GM18511 (cell line): ENCODE results near the gene MYO7B.
"Not testable (repeated sequence)": the region's sequence is repeated elsewhere in the genome, so short reads cannot be mapped to it uniquely, and the experiment has no call there.

Experiments used
- ATAC-seq: cut with Tn5 transposase; IDR thresholded peaks from one replicate; pipeline ENCODE4 v1.9.1; 2021; ENCODE audit warnings: mild to moderate bottlenecking, moderate library complexity; ENCODE audit not compliant: unreplicated experiment

The MYO7B gene

DNA sequence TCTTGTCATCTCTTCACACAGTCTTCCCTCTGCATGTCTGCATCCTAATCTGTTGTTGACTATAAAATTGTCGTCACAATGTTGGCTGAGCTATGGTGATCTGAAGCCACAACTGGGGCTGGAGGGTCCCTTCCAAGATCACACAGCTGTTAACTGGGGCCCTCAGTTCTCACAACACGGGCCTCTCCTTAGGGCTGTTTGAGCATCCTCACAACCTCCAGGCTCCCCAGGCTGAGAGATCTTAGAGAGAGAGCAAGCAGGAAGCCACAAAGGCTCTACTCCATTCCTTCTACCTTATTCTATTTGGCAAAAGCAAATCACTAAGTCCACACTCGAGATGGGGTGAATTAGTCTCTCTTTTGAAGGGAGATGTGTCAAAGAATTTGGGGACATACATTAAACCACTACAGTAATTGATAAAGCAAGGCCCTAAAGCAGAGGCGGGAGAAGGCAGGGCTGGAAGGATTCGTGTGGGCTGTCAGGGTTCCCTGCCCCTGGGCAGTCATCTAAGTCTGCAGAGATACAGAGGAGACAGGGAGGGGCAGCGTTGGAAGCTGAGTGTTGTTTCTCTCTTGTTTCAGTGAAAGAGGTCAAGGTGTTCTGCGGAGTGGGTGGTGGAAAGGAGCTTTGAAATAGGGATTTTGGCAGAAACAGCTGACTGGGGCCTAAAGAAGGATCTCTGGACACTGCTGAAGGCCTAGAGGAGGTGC, 15.9 kb downstream of the MYO7B start:
- ATAC-seq, result no peak

DNA sequence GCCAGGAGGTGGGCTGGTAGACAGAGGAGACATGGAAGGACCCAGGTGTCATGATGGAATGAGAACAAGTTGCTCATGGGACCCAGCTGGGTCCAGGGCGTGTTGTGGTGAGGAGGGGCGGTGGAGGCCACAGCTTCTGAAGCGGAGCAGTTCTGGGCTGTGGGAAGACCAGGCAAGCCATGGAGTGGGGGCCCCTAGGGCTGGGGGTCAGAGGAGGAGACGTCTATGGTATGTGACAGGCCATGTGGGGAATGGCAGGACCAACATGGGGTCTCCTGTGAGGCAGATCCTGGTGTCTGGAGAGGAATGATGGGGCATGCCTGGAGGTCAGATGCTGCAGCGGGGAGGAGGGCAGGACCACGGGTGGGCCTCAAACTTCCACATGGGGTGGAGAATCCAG, 16.9 kb downstream of the MYO7B start:
- ATAC-seq, result no peak

DNA sequence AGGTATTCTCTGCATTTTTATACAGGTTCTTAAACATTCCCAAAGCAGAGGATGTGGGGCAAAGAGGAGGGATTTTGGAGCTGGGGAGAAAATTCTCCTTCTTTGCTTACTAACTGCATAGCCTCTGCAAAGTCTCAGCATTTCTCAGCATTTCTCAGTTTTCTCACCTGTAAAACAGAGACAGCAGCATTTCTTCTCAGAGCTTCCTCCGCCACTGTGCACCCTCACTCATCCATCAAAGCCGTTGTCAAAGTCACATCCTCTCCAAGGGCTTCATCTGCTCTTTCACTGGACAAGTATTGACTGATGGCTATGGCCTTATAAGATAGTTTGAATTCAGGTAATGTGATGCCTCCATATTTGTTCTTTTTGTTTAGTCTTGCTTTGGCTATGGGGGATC, 17.4 kb downstream of the MYO7B start:
- no peak for ATAC-seq

DNA sequence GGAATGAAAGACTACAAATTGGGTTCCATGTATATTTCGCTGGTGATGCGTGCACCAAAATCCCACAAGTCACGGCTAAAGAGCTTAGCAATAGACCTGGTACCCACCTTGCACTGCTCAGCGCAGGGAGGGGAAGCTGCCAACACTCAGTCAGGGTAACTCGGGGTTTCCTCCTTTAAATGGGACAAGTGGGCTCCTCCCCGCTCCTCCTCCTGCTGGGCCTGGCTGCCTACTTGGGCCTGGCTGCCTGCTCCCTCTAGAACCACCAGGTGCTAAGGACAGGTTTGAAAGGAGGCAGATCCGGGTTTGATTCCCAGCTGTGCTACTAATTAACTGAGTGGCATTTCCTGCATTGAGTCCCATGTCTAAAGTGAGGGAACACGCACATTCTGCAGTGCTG, 23.4 kb downstream of the MYO7B start:
- no peak for ATAC-seq

DNA sequence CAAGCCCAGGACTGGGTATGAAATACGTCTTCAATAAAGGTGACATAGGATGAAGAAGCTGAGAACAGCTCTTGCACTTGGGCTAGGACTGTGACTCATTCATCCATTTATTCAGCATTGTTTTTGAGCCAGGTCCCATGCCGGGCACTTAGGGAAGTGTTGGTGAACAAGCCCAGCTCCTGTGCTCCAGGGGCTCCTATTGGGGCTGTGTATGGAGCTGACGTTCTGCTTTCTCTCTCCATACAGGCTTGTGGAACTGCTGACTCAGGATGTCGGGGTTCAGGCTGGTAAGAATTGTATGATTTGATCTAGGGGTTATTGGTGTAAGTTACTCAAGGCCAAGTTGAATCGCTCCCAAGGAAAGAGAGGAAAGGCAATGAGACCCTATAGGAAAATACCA, 24.0 kb downstream of the MYO7B start:
- no peak for ATAC-seq

DNA sequence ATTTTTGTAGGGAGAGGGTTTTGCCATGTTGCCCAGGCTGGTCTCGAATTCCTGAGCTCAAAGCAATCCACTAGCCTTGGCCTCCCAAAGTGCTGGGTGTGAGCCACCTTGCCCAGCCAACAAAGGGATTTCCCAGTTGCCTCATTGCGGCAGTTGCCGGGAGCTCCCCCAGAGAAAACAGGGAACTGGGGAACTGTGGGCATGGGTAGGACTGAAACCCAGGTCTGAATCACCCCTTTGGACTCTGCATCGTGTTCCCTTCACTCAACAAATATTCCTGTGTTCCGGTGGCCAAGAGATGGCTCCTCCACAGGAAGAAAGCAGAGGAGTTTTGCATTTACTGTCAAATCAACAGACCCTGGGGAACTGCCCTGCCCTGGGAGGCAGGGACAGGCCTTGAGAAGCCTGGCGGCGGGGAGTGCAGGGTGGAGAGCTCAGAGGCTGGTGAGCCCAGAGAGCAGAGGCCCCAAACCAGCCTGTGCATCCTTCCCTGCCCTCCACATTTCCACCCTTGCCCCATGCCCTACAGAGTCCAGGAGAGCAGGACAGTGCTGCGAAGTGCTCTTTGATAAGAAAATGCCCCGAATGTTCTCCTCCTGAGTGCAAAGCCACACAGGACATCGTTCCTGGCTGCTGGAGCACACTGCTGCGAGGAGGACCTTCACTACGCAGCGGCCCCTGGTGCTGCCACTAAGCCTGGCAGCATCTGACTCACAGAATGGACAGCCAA, 24.9 kb downstream of the MYO7B start:
- no peak for ATAC-seq

DNA sequence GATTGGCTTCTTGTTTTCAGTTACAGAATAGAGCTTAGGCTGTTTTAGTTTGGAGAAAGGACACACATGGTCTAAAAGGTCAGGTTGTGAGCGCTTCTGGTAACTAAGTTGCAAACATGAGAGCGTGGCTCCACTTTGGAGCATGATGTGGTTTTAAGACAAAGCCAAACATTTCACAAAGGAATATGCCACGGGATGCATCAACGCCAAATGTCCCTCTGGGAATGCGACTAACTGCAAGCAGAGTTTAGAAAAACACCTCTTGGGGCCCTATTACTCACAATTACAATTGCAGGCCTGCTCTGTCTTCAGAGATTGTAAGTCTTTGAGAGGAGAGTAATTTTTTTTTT, 25.4 kb downstream of the MYO7B start:
- no peak for ATAC-seq

DNA sequence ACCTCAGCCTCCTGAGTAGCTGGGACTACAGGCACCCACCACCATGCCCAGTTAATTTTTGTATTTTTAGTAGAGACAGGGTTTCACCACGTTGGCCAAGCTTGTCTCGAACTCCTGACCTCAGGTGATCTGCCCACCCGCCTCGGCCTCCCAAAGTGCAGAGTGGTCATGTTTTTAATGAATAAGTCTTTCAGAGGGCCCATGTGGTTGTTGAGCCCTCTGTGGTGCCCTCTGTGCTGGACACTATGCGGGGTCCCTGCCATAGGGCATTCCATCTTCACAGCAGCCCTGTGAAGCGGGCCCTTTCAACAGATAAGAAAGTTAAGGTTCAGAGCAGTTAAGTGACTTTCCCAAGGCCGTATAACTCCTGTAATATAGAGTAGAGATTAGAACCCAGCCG, 25.9 kb downstream of the MYO7B start:
- ATAC-seq, result no peak

DNA sequence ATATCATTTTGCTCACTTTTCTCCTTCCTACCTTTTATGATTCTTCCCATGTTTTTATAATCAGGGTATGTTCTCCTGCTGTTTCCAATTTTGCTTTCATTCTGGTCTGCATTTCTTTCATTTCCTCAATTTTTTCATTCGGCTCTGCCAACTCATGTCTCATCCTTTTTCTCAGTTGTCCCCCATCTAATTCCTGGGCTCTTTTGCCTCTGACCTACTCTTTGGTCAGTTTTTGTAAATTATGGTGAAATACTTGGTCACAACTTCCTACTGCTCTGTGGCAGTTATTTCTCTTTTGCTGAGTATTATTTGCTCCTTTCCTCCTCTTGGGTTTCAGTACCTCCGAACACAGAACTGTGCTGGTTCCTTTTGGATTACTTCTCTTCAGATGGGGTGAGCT, 27.5 kb downstream of the MYO7B start:
- ATAC-seq, result no peak

DNA sequence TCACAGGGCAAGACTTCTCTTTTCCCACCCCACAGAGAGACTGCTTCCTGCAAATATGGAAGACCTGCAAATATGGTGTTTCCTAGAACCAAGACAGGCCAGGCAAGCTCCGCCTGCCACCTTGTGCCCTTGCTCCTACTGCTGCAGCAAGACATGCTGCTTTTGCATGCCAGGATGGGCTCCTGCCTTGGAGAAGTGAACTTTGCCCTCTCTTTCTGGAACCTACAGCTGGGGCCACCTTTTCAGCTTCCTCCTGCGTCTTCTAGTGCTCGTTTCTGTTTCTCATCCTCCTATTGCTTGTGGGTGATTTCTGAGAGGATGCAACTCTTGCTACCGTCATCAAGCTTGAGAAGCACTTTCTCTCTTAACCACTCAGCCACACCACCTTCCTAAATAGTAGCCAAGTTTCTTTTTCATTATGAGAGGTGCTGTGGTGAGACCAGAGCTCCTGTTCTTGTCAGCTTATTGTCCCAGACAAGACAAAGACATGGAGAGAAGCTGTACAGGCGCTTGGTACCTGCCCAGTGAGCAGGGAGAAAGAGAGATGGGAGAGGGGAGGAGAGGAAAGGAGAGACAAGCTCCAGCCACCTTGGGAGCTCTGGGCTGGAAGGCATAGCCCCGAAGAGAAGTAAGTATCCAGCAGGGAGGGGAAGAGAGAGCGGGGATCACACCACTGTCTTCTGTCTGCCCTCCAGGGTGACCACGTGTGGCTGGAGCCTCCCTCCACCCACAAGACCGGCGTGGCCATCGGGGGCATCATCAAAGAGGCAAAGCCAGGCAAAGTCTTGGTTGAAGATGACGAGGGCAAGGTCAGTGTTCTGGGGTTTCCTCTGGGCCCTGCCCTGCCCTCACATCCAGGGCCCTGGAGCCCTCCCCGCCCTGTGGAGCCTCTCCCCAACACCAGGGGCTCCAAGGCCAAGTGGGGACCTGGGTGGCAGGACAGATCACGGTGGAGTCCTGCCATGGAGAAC, 28.3 kb downstream of the MYO7B start:
- peak; percentile 98 for ATAC-seq

DNA sequence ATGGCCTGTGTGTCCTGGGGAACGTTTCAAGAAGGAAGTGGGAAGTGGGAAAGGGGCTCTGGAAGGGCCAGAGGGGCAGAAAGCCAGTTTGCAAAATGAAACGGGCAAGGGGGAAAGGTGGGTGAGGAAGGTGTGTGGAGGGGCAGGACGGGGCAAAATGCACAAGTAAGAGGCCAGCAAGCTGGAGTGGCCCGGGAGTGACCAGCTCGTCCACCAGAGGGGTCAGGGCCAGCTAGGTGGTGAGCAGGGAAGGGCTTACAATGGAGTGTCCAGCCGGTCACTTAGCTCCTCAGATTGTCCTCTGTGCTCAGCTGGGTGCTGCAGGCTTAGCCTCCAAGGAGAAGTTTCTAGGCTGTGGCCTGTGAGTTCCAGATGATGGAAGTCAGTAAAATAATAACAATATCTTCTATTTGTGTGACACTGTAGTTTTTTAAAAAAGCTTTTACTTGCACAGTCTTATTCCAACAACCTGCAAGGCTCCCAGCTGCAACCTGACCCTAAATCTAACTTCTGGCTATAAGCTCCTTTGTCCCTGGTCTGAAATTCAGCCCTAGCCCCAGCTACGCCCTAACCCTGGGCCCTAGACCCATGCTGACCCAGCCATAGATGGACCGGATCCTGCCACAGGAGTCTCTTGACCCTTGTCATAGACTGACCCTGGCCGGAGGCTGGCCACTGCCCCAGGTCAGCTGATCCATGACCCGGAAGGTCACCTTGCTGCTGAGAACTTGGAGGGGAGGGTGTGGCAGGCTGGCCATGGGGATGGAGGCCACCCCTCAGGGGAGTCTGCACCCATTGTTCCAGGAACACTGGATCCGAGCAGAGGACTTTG, 29.2 kb downstream of the MYO7B start:
- no peak for ATAC-seq

DNA sequence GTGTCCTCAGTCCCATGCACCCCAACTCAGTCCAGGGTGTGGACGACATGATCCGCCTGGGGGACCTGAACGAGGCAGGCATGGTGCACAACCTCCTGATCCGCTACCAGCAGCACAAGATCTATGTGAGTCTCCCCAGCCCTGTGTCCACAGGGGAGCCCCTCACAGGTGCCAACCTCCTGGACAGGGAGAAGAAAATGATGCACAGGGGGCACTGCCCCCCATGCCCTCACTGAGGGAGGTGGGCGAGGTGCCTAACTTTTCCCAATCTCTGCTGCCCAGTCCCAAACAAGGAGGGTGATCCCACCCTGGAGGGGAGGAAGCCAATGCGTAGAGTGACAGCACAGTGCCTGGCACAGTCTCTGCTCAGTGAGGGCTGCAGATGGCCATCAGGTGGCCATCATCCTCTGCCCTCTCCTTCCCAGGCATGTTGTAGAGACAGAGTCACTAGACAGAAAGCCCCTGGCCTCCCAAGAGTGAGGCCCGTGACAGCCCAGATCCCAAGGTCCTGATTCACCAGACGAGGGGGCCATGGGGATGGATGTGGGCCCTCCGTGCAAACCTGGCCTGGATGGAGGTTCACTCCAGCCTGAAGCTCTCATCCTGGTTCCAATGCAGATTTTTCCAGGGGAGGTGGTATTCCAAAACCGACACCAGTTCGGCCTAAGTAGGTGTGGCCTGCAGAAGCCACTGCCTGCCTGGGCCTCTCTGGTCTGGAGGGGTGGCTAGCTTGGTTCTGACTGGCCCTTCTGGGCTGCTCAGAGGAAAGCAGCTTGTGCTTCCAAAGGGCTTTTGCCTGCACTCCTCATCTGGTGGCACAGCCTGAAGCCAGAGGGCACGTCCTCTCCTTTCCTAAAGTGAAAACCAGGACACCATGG, 30.0 kb downstream of the MYO7B start:
- no peak for ATAC-seq

DNA sequence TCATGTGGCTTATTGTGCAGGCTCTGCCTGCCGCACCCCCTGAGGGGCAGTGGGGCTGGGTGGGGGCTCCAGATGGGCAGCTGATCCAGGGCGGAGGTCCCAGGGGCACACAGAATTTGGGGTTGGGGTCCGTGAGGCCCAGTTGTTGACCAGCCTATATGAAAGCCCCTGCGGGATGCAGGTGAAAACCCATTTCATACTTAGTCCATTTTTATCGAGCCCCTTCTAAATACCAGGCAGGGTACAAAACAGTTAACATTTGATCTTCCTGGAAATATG, 30.6 kb downstream of the MYO7B start:
- no peak for ATAC-seq

DNA sequence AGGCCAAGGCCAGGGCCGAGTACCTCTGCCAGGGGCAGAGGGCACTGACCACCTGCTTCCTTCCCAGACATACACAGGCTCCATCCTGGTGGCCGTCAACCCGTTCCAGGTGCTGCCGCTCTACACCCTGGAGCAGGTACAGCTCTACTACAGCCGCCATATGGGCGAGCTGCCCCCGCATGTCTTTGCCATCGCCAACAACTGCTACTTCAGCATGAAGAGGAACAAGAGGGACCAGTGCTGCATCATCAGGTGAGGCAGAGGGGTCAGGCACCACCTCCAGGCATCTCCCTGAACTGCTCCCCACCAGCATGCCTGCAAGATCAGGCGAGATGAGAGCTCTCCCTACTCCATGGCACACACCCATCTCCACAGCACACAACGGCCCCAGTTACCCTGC, 31.1 kb downstream of the MYO7B start:
- no peak for ATAC-seq

DNA sequence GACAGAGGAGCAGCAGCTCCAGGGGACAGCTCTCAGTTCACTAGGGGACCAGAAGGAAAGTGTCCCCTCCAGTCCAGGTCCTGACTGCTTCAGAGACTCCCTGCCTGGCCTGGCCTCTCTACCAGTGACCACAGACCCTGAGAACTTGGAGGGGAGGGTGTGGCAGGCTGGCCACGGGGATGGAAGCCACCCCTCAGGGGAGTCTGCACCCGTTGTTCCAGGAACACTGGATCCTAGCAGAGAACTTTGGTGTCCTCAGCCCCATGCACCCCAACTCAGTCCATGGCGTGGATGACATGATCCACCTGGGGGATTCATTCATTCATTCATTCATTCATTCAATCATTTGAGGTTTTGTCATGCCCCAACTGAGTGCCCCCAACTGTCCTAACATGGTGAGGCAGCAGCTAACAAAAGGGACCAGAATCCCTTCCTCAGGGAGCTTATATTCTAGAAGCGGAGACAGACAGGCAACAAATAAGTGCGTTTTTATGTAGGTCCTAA, 31.9 kb downstream of the MYO7B start:
- no peak for ATAC-seq

DNA sequence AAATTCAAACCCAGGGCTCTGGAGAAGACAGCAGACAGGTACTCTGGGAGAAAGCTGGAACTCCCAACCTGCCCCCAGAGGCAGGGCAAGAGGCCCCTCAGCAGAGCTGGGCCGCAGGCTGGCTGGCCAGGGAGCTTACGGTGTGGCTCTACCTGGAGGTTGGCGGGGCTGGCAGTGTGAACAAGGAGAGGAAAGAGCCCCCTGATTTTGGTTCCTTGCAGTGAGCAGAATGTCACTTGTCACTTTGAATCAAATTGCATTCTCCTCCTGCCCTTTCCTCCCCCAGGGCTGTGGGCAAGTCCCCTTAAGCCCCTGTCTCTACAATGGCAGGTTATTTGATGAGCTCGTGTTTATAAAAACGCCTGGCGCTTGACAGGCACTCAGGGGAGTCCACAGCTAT, 32.6 kb downstream of the MYO7B start:
- ATAC-seq, result no peak

DNA sequence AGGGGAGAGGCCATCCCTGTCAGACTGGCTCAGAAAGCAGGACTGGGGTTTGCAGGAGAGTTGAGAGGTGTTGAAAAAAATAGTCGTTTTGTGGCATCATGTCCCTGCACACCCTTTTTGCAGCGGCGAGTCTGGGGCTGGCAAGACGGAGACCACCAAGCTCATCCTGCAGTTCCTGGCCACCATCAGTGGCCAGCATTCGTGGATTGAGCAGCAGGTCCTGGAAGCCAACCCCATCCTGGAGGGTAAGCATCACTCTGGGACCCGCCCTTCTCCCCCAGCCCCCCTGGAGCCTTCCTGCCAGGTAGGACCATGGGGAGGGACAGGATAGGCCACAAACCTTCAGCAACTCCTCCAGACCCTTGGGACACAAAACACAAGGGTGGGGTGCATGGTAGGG, 34.2 kb downstream of the MYO7B start:
- ATAC-seq, result no peak

DNA sequence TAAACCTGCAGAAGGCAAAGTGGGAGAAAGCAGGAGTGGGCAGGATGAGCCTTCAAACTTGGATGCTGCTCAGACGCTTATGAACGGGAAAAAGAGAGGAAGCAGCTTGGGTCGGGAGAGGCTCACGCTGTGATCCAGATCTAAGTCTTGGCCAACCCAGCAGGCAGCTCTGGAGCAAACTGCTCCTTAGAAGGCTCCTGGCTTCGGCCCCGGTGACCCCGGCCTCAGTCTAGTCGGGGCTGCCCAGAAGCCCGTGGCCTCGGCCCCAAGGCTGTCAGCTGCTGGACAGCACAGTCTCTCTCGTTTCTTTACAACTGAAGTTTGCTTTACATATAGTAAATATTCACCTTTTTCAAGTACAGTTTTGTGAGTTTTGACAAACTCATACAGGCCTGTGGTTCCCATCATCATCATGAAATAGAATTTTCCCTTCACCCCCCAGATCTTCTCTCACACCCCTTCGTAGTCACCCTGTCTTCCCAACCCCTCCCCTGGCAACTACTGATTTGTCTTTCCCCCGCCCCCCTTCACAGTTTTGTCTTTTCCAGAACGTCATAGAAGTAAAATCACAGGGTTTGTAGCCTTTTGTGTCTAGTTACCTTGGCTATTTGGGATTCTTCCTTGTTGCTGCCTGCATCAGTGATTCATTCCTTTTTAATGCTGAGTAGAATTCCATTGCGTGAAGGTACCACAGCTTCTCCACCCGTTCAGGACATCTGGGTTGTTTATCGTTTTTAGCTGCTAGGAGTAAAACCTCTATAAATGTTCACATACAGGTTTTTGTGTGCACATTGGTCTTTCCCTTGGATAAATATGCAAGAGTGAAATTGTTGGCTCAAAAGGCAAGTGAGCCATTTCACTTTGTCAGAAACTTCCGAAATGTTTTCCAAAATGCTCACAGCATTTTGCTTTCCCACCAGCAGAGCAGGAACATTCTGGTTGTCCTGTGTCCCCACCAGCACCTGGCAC, 35.1 kb downstream of the MYO7B start:
- ATAC-seq, result no peak

DNA sequence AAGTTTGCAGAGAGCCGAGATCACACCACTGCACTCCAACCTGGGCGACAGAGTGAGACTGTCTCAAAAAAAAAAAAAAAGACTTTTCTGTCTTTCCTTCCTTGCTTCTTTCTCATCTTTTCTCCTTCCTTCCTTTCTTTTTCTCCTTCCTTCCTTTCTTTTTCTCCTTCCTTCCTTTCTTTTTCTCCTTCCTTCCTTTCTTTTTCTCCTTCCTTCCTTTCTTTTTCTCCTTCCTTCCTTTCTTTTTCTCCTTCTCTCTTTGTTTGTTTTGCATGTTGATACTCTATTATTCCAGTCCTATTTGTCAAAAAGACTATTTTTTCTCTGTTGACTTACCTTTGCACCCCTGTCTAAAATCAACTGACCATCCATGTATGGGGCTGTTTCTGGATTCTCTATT, 36.9 kb downstream of the MYO7B start:
- not testable (repeated sequence) for ATAC-seq
